Amniotic epithelial cell (primary cell): ENCODE data around the gene SCD5.
A peak's percentile ranks its signal among the peaks of the same experiment; 100 is the strongest.

Source experiments
- DNase-seq: peaks from one replicate; pipeline ENCODE4 v3.0.0-alpha.2; 2010; ENCODE audit warnings: low read depth

SCD5 gene

GRCh38 chr4:82765134-82765533, 33.5 kb downstream of the SCD5 start:
- DNase-seq = no peak

GRCh38 chr4:82761229-82761628, 37.4 kb downstream of the SCD5 start:
- no peak for DNase-seq

GRCh38 chr4:82758701-82759685, 39.6 kb downstream of the SCD5 start:
- no peak for DNase-seq

- no peak for DNase-seq
Measured at GRCh38 chr4:82756061-82756460, 42.5 kb downstream of the SCD5 start.

GRCh38 chr4:82755650-82756049, 42.9 kb downstream of the SCD5 start:
- no peak for DNase-seq

DNA sequence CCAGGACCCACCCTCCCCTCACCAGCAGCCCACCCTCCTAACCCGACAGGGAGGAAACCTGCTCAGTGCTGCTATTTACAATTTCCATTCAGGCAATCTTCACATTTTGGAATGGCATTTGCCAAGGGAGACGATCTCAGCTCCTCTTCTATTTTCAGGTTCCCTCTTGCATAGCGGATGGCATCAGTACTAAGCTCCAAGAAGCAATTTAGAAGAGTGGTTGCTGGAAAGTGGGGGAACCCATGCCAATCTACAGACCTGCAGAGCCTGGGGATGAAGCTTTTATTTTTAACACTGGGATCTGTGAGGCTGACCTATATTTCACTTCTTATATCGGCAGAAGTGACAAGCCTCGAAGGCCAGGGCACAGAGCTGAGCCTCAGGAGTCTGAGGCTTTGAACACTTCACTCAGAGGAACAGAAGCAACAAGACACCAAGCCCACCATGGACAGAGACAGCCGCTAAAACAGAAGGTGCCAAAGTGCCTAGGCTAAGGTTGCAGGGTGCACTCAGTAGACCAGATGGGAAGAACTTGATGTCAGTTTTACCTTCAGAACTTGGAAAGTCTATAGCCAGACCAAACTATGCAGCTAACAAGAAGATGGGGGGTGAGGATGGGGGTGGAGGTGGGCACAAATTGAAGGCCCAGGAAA, 44.0 kb downstream of the SCD5 start:
- DNase-seq = no peak

GRCh38 chr4:82753725-82754410, 44.7 kb downstream of the SCD5 start:
- no peak for DNase-seq

DNA sequence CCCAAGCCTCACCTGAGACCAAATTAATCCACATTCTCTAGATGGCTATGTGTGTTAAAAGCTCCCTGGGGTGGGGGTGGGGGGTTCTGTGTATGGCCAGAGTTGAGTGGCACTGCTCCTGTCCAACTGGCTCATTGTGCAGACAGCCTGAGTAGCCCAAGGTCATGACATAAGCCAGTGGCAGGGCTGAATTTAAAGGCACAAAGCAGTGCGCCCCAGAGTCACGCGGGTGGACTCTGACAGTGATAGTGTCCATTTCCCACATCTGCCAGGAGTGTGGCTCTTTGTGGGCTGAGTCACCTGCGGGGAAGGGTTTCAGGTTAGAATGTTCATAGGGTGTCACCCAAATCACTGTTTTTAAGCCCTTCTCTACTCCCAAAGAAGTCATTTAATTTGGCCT, 45.4 kb downstream of the SCD5 start:
- DNase-seq = no peak

GRCh38 chr4:82748810-82749470, 49.7 kb downstream of the SCD5 start:
- DNase-seq = no peak

GRCh38 chr4:82747686-82748575, 50.7 kb downstream of the SCD5 start:
- no peak for DNase-seq

DNA sequence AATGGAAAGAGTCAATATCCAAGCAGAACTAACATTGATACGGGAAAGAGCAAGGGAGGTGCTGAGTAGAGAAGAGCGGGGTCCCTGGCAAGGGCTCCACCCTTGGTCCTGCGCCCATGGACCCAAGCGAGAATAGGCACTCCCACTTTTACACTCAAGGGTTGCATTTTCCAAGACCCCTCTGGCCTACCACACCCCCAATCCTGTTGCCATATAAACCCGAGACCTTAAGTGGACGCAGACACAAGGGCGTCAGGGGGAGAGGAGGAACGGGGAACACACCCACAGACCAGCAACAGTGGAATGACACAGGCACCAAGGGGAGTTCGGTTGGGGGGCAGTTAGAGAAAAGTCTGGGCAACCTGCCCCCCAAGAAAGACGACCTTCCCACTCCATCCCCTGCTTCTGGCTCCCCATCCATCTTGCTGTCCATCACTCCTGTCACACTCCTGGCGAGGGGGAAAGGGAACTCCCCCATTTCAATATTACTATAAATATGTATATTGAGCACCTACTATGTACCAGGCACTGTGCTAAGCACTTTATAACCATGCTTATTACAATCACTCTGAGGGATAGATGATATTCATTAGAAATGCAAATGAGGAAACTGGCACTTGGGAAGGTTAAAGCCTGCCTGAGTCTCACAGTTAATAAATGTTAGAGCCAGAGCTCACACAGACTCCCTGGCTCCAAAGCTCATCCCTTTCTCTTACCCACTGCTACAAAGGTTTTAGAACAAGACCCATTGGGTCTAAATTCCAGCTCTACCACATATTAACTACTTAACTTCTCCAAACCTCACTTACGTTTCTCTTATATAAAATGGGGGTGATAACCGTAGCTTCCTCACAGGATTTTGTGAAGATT, 51.7 kb downstream of the SCD5 start:
- DNase-seq = no peak

GRCh38 chr4:82745173-82745842, 53.3 kb downstream of the SCD5 start:
- peak; percentile 15 for DNase-seq

GRCh38 chr4:82744284-82744968, 54.2 kb downstream of the SCD5 start:
- no peak for DNase-seq

GRCh38 chr4:82741188-82741587, 57.4 kb downstream of the SCD5 start:
- DNase-seq = no peak

DNA sequence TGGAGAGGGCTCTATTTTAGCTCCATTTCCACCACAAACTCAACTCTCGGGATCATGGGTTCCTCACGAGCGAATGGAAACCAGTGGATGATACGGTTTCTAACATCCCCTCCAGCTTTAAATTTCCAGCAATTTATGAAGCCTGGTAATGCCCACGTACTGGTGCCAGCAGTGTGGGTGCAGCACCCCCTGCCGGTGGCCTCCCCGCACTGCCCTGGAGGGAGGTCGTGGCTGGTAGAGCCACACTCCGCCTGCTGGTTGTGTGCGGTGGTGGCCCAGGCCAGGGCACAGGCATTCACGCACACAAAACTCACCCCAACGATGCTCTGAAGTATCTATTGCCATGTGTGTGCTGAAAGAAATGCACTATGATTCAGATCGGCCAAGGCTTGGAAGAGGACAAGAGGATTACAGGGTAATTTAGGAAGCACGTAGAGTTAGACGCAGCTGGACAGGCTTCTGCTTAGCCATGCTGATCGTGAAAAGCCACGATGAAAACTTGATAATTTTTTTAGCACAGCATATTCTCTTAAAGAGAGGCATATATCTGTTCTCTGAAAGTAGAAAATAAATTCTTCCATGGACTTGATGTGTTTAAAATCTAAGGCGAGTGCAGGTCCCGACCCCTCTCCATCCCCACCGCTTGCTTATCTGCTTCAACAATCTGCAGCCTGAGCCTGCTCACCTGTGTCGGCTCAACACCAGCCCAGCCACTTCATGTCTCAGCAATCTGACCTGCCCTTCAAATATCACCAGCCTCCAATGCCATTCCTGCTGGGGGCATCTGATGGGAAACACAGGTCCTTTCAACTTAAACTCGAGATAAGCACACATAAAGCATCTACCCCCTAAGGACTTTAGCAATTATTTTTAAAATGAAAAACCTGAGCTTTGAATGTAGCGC, 59.1 kb downstream of the SCD5 start:
- peak; percentile 55 for DNase-seq

- DNase-seq = no peak
Measured at GRCh38 chr4:82737354-82737753, 61.2 kb downstream of the SCD5 start.

- DNase-seq = peak; percentile 67
Measured at GRCh38 chr4:82733636-82734035, 65.0 kb downstream of the SCD5 start.

DNA sequence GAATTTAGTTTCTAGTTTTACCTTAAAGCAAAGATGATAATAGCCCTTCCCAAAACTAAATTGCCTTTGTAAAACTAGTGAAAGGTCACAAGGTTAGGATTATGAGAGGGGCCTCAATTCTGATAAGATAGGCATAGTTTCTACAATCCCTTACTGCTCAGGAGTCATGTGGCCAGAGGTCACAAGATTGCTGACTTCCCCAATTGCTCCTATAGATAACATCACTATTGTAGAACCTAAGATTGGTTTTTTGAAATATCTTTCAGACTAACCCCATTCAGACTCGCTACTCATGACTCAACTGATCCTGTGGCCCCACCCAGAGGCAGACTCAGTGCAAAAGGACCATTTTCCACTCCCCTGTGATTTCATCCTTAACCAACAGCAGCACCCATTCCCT, 70.3 kb downstream of the SCD5 start:
- no peak for DNase-seq
